Activated T-helper 17 cell treated with anti-CD3 and anti-CD28 coated beads, Interleukin-2, amount 50 U/mL, for 72 hours (primary cell): ENCODE measurements around the gene MTRFR. TPM values are rescaled to one million over a fixed set of nuclear protein-coding genes. Genes with fewer than 3 reads are reported as not detected.

Source experiments
- ATAC-seq: fragments of 150-1000 bp; cut with Tn5 transposase; replicated peaks from 2 replicates; pipeline ENCODE4 v1.10.0; 2021; ENCODE audit warnings: mild to moderate bottlenecking, moderate library complexity
- H3K27ac Mint-ChIP-seq: one replicate; pipeline ENCODE4 v1.8.0; 2022; ENCODE audit warnings: mixed read lengths
- H3K27me3 Mint-ChIP-seq: one replicate; pipeline ENCODE4 v1.8.0; 2022; ENCODE audit warnings: mixed read lengths
- H3K36me3 Mint-ChIP-seq: one replicate; pipeline ENCODE4 v1.8.0; 2022; ENCODE audit warnings: low read depth, mild to moderate bottlenecking, mixed read lengths
- H3K4me1 Mint-ChIP-seq: one replicate; pipeline ENCODE4 v1.8.0; 2022; ENCODE audit warnings: mixed read lengths
- H3K4me3 Mint-ChIP-seq: one replicate; pipeline ENCODE4 v1.8.0; 2022; ENCODE audit warnings: mild to moderate bottlenecking, mixed read lengths
- H3K9me3 Mint-ChIP-seq: one replicate; pipeline ENCODE4 v1.8.0; 2022; ENCODE audit warnings: mixed read lengths
- total RNA-seq, 2 donors: library from RNA; stranded (reverse); gene quantifications; one replicate each; pipeline ENCODE4 v1.2.3, GENCODE V29; 2022

MTRFR gene
- total RNA-seq, 2 donors from 2014 or later, result 26.8 to 32.3 TPM

- no peak overlapping the region for H3K4me3 Mint-ChIP-seq
- no peak for ATAC-seq
- peaks cover 59% of the 10 kb centered on the region for H3K36me3 Mint-ChIP-seq
- H3K27me3 Mint-ChIP-seq, result no peaks in the 10 kb centered on the region
- H3K4me1 Mint-ChIP-seq, result no peaks in the 10 kb centered on the region
- no peak overlapping the region for H3K27ac Mint-ChIP-seq
- H3K9me3 Mint-ChIP-seq, result no peaks in the 10 kb centered on the region
Measured at GRCh38 chr12:123260081-123260480, 26.8 kb downstream of the MTRFR start.

DNA sequence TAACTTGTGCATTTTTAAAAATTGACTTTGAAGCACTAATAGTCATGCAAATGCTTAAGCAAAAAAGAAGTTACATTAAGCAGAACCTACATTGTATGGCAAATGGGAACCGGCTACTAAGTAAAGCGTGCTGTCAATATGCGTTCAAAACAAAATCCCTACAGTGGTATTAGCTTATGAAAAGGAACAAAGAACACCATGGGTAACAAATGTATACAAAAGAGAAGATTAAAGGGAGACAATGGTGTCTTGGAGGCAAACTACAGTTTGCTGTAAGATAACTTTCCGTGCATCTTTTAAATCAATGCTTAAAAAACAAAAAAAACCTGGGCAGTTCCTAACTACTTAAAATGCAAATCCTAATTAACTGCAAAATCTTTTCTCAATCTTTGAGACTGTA, 28.0 kb downstream of the MTRFR start:
- Mint-ChIP-seq H3K36me3 (peaks cover 48% of the 10 kb centered on the region), H3K27ac (no peak overlapping the region), H3K27me3 (no peaks in the 10 kb centered on the region), H3K9me3 (no peaks in the 10 kb centered on the region), H3K4me1 (no peaks in the 10 kb centered on the region), H3K4me3 (no peak overlapping the region)
- ATAC-seq, result no peak

DNA sequence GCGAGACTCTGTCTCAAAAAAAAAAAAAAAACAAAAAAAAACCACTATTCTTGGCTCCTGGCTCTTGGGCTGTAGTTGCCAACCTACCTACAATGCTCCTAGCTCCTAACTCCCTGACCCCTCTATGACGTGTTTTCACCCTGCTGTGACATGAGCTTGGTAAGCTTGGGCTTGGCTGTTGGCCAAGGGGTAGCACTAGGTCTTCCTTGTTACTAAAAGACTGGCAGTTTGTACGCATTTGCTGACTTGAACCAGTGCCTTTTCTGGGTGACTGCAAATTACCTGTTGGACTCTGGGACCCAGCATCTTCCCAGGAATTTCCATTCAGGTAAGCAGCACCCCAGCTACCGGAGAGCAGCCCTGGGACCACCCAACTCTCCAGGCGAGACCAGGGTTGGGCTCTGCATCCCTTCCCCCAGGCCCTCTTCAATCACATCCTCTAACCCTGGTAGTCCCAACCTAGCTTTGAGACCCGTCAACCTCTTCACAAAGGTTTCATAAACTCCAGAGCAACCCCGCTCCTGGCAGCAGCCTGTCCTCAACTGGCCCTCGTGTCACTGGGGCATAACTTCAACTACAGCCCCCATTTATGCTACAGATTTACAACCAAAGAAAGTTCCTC, 30.1 kb downstream of the MTRFR start:
- H3K4me1 Mint-ChIP-seq, result no peaks in the 10 kb centered on the region
- no peak for ATAC-seq
- H3K27me3 Mint-ChIP-seq, result no peaks in the 10 kb centered on the region
- no peaks in the 10 kb centered on the region for H3K9me3 Mint-ChIP-seq
- no peak overlapping the region for H3K4me3 Mint-ChIP-seq
- peaks cover 26% of the 10 kb centered on the region for H3K36me3 Mint-ChIP-seq
- H3K27ac Mint-ChIP-seq, result no peak overlapping the region

GRCh38 chr12:123264642-123265041, 31.4 kb downstream of the MTRFR start:
- Mint-ChIP-seq H3K4me3 (no peak overlapping the region), H3K4me1 (no peaks in the 10 kb centered on the region), H3K36me3 (peaks cover 16% of the 10 kb centered on the region), H3K27ac (no peak overlapping the region), H3K9me3 (no peaks in the 10 kb centered on the region), H3K27me3 (no peaks in the 10 kb centered on the region)
- ATAC-seq, result no peak

- no peak for ATAC-seq
- Mint-ChIP-seq H3K27ac (no peak overlapping the region), H3K9me3 (no peaks in the 10 kb centered on the region), H3K4me1 (no peaks in the 10 kb centered on the region), H3K36me3 (peaks cover 5% of the 10 kb centered on the region), H3K27me3 (no peaks in the 10 kb centered on the region), H3K4me3 (no peak overlapping the region)
Measured at GRCh38 chr12:123265851-123266678, 32.8 kb downstream of the MTRFR start.

DNA sequence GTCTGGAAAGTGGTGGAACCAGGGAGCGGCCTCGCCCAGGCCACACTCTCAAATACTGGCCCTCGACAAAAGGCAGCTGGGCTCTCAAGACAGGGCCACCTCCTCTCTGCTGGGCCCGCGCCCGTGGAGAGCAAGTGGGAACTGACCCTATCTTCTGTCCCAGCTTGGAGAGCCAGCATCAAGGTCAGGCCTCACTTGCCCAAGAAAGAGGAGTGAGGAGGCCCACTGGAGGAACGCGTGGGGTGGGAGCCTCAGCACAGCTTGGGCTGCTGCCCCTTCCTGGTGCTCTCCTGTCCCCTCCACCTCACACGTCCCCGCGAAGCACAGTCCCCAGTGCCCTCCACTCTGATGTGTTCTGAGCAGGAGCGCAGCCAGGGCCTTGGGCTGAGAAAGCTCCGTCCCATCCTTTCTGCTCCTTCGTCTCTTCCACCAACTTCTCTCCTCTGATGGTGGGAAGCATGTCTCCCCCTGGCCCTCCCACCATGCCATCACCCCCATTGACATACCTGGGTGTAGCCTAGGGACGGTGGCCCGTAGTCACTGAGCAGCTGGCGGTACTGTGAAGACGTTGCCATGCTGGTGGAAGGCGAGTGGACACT, 33.5 kb downstream of the MTRFR start:
- Mint-ChIP-seq H3K9me3 (no peaks in the 10 kb centered on the region), H3K36me3 (peaks cover 5% of the 10 kb centered on the region), H3K27me3 (no peaks in the 10 kb centered on the region), H3K4me3 (no peak overlapping the region), H3K4me1 (no peaks in the 10 kb centered on the region), H3K27ac (peak overlapping the region; percentile 52)
- no peak for ATAC-seq

- no peaks in the 10 kb centered on the region for H3K9me3 Mint-ChIP-seq
Measured at GRCh38 chr12:123267335-123267920, 34.2 kb downstream of the MTRFR start.

GRCh38 chr12:123267991-123268843, 35.0 kb downstream of the MTRFR start:
- peaks cover 5% of the 10 kb centered on the region for H3K36me3 Mint-ChIP-seq
- no peaks in the 10 kb centered on the region for H3K9me3 Mint-ChIP-seq
- H3K27ac Mint-ChIP-seq, result peak overlapping the region; percentile 52
- ATAC-seq, result no peak
- no peaks in the 10 kb centered on the region for H3K27me3 Mint-ChIP-seq
- no peak overlapping the region for H3K4me3 Mint-ChIP-seq
- no peaks in the 10 kb centered on the region for H3K4me1 Mint-ChIP-seq

More at GRCh38 chr12:123267335-123267920, 34.2 kb downstream of the MTRFR start:
- H3K4me1 Mint-ChIP-seq, result no peaks in the 10 kb centered on the region
- peaks cover 5% of the 10 kb centered on the region for H3K36me3 Mint-ChIP-seq
- H3K27ac Mint-ChIP-seq, result peak overlapping the region; percentile 52
- no peak overlapping the region for H3K4me3 Mint-ChIP-seq
- no peak for ATAC-seq
- H3K27me3 Mint-ChIP-seq, result no peaks in the 10 kb centered on the region

DNA sequence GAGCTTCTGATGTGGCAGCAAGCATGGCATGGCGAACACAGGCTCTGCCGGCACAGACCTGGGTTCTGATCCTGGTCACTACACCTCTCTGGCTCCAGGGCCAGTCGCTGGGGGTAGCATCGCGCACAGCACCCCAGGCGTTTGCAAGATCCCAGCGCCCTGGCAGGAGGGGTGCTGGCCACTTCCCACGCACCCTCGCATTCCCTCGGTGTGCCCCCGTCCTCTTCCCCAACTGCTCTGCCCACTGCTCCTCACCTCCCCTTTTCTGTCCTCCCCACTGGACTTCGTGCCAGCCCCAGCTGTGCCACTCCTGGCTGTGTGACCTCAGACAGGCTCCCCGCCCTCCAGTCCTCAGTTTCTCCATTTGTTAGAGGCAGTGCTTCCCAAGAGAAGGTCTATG, 35.6 kb downstream of the MTRFR start:
- ATAC-seq, result no peak
- Mint-ChIP-seq H3K4me1 (no peaks in the 10 kb centered on the region), H3K36me3 (no peaks in the 10 kb centered on the region), H3K27ac (no peak overlapping the region), H3K4me3 (peak overlapping the region; percentile 84), H3K9me3 (no peaks in the 10 kb centered on the region), H3K27me3 (no peaks in the 10 kb centered on the region)

DNA sequence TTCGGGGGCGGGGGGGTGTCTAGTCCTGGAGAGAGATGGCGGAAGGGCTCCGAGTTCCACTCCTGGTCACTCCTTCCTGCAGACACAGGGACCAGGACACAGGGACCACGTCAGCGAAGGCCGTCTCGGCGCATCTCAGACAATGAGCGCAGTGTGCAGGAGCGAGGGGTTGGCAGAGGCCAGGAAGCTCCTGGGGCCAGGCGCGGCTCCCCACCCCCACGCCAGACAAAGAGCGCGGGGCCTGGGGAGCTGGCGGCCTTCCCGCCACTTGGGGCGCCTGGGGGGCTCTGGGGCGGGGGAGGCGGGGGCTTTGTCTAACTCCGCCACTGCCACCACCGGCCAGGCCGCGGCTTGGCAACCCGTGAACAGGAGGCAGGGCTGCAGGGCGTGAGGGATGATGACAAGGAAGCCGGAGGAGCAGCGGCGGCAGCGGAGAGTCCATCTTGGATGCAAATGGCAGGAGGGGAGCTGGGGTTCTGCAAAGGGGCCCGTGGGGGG, 36.2 kb downstream of the MTRFR start:
- Mint-ChIP-seq H3K4me1 (no peaks in the 10 kb centered on the region), H3K4me3 (peak overlapping the region; percentile 84), H3K9me3 (no peaks in the 10 kb centered on the region), H3K27ac (no peak overlapping the region), H3K36me3 (no peaks in the 10 kb centered on the region), H3K27me3 (no peaks in the 10 kb centered on the region)
- ATAC-seq, result no peak

GRCh38 chr12:123269896-123270213, 36.6 kb downstream of the MTRFR start:
- no peaks in the 10 kb centered on the region for H3K9me3 Mint-ChIP-seq
- no peaks in the 10 kb centered on the region for H3K27me3 Mint-ChIP-seq
- peak overlapping the region; percentile 68 for H3K27ac Mint-ChIP-seq
- no peaks in the 10 kb centered on the region for H3K4me1 Mint-ChIP-seq
- H3K36me3 Mint-ChIP-seq, result no peaks in the 10 kb centered on the region
- ATAC-seq, result no peak
- peak overlapping the region; percentile 84 for H3K4me3 Mint-ChIP-seq

- Mint-ChIP-seq H3K27ac (peak overlapping the region; percentile 68), H3K9me3 (no peaks in the 10 kb centered on the region)
Measured at GRCh38 chr12:123270214-123271000, 37.2 kb downstream of the MTRFR start.

DNA sequence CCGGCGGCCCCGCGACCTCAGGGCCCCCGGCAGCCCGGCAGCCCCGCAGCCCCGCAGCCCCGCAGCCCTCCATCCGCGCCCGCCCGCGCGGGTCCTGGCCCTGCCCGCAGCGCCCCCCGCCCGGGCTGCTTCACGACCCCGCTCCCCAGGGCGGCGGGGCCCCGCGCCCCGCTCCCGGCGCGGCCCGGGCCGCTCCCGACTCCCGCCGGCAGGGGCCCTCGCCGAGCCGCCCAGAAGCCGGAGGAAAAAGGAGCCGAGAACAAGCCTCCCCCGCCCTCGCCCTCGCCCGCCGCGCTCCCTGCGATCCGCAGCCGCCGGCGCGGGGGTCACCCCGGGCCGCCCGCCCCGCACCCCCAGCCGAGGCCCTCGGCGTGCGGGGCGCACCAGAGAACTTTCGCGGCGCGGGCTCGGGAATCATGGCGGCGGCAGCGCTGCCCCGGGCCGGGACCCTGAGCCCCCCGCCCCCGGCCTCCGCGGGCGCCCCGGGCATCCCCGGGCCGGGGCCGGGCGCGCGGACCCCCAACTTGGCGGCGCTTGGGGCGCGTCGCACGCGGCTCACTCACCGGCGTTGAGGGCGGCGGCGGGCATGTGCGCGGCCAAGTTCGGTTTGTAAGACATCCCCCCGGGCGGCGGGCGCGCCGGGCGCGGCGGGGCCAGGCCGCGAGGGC, 37.9 kb downstream of the MTRFR start:
- Mint-ChIP-seq H3K27me3 (no peaks in the 10 kb centered on the region), H3K9me3 (no peaks in the 10 kb centered on the region), H3K4me1 (no peaks in the 10 kb centered on the region), H3K27ac (no peak overlapping the region), H3K36me3 (no peaks in the 10 kb centered on the region), H3K4me3 (no peak overlapping the region)
- peak; percentile 88 for ATAC-seq

More at GRCh38 chr12:123270214-123271000, 37.2 kb downstream of the MTRFR start:
- Mint-ChIP-seq H3K4me3 (peak overlapping the region; percentile 84), H3K4me1 (no peaks in the 10 kb centered on the region), H3K36me3 (no peaks in the 10 kb centered on the region), H3K27me3 (no peaks in the 10 kb centered on the region)
- peak; percentile 10 for ATAC-seq
